K562 (cell line): Measurements from ENCODE around the gene ADGRL3. TPM values are rescaled to one million over a fixed set of nuclear protein-coding genes. Genes with fewer than 3 reads are reported as not detected.

ENCODE experiments used
- ATAC-seq: fragments of 200-7000 bp; cut with Tn5 transposase; 3 replicates; pipeline ENCODE4 v1.9.1; 2020; ENCODE audit warnings: moderate library complexity
- BruUV-seq: library from RNA; stranded (reverse); fragments of 400-500 nt; replicated peaks from 2 replicates; lab custom pipeline; 2021; lab: Mats Ljungman, UMichigan
- CTCF ChIA-PET: fragments of 300-600 bp; formaldehyde crosslinking; extraction: SDS; loops from one replicate; lab custom pipeline; 2021; ENCODE audit warnings: low intra/inter-chr PET ratio; lab: Yijun Ruan, JAX
- POLR2A ChIA-PET: fragments of 300-600, 350-650 bp; sonication (Branson Sonifier 250); formaldehyde crosslinking; extraction: SDS; loops from one replicate; lab custom pipeline; 2021; ENCODE audit warnings: antibody characterized with exemption, inconsistent platforms; lab: Yijun Ruan, JAX
- DNase-seq, 4 experiments: peaks; one replicate each; pipeline versions ENCODE4 v3.0.0 to v3.0.0-alpha.2; 2011 to 2018; ENCODE audit warnings: low spot score in 3 of 4, mixed read lengths in 3 of 4; ENCODE audit errors: extremely low read depth in 1 of 4
- FAIRE-seq: peaks from 2 replicates; lab custom pipeline; 2011; peaks lifted over from hg19 to GRCh38; lab: Jason Lieb, UNC
- H2AFZ ChIP-seq: 2 replicates; pipeline ENCODE4 v1.6.0; 2011; ENCODE audit warnings: low read depth, low read length, control low read depth, inconsistent platforms
- H3K27ac ChIP-seq: fragments of 200-600 bp; 3 replicates; pipeline ENCODE4 v1.8.0; 2011; ENCODE audit warnings: low read depth, mild to moderate bottlenecking, control low read depth, inconsistent platforms, low read length, moderate library complexity, mixed read lengths; ENCODE audit errors: extremely low read depth
- H3K27me3 ChIP-seq, 2 experiments: fragments of 300-600 bp in 1 of 2; 2 replicates in 1 of 2; 3 replicates in 1 of 2; pipeline versions ENCODE4 v1.6.0 to v1.8.0; 2011; ENCODE audit warnings: inconsistent platforms in 2 of 2, low read length in 2 of 2, mild to moderate bottlenecking in 1 of 2, mixed read lengths in 1 of 2, moderate library complexity in 1 of 2; ENCODE audit not compliant: control insufficient read depth in 2 of 2, insufficient read depth in 2 of 2
- H3K36me3 ChIP-seq: fragments of 300-600 bp; 3 replicates; pipeline ENCODE4 v1.8.0; 2011; ENCODE audit warnings: mild to moderate bottlenecking, low read length, inconsistent platforms; ENCODE audit not compliant: control insufficient read depth, insufficient read depth
- H3K4me1 ChIP-seq, 2 experiments: fragments of 200-600 bp in 1 of 2; replicated peaks in 1 of 2; 2 replicates in 1 of 2; 3 replicates in 1 of 2; pipeline versions ENCODE4 v1.5.1 to v1.8.0; 2011; ENCODE audit warnings: inconsistent platforms in 2 of 2, low read length in 2 of 2, mild to moderate bottlenecking in 1 of 2, mixed read lengths in 1 of 2, moderate library complexity in 1 of 2; ENCODE audit not compliant: control insufficient read depth in 2 of 2, insufficient read depth in 2 of 2
- H3K4me2 ChIP-seq: 2 replicates; pipeline ENCODE4 v1.6.1; 2011; ENCODE audit warnings: low read length, control low read depth, inconsistent platforms, mixed read lengths; ENCODE audit not compliant: insufficient read depth
- H3K4me3 ChIP-seq: fragments of 200-600 bp; sonication (generic), shearing (Covaris generic); 2 replicates; pipeline ENCODE4 v1.5.1; 2016; ENCODE audit warnings: control low read depth, inconsistent platforms
- H3K79me2 ChIP-seq: fragments of 200-600 bp; 3 replicates; pipeline ENCODE4 v1.8.0; 2011; ENCODE audit warnings: low read length, inconsistent platforms; ENCODE audit not compliant: control insufficient read depth, insufficient read depth
- H3K9ac ChIP-seq, 2 experiments: 2 replicates each; pipeline versions ENCODE4 v1.6.0 to v1.6.1; 2011; ENCODE audit warnings: low read depth in 2 of 2, low read length in 2 of 2, control low read depth in 1 of 2, inconsistent platforms in 1 of 2, mild to moderate bottlenecking in 1 of 2, mixed read lengths in 1 of 2; ENCODE audit not compliant: insufficient read depth in 1 of 2
- H3K9me1 ChIP-seq: one replicate; pipeline ENCODE4 v1.6.0; 2011; ENCODE audit warnings: inconsistent platforms, mild to moderate bottlenecking, low read length, moderate library complexity; ENCODE audit not compliant: control insufficient read depth, insufficient read depth
- H3K9me3 ChIP-seq: replicated peaks from 2 replicates; pipeline ENCODE4 v1.5.1; 2011; ENCODE audit warnings: low read depth, low read length, inconsistent platforms; ENCODE audit not compliant: control insufficient read depth, insufficient read depth
- H4K20me1 ChIP-seq: replicated peaks from 2 replicates; pipeline ENCODE4 v1.6.1; 2011; ENCODE audit warnings: low read length, inconsistent platforms, mixed read lengths; ENCODE audit not compliant: control insufficient read depth, insufficient read depth
- CEBPG ChIP-seq, 3 experiments: fragments of 200-800 bp in 1 of 3; sonication (Bioruptor generic) in 1 of 3; sonication (generic) in 1 of 3; formaldehyde crosslinking in 1 of 3; IDR thresholded peaks in 2 of 3; conservative IDR thresholded peaks in 1 of 3; 2 replicates each; pipeline versions ENCODE4 v1.6.1 to v1.8.0; 2016 to 2022; ENCODE audit warnings: missing compliant biosample characterization in 2 of 3, missing genetic modification characterization in 2 of 3, mild to moderate bottlenecking in 1 of 3, missing genetic modification reagents in 1 of 3
- RAD21 ChIP-seq, 2 experiments: fragments of 250-450 bp in 1 of 2; fragments of 450-650 bp in 1 of 2; sonication (Bioruptor Pico) in 1 of 2; formaldehyde crosslinking in 1 of 2; IDR thresholded peaks in 1 of 2; conservative IDR thresholded peaks in 1 of 2; 2 replicates each; pipeline versions ENCODE4 v1.4.0 to v1.8.0; 2020 to 2022; ENCODE audit warnings: mild to moderate bottlenecking in 2 of 2, moderate library complexity in 1 of 2
- RCOR1 ChIP-seq, 2 experiments: IDR thresholded peaks; 2 replicates each; pipeline ENCODE4 v1.6.1; 2012; ENCODE audit warnings: low read depth in 2 of 2, low read length in 2 of 2, borderline replicate concordance in 1 of 2, improper control_type of control experiment in 1 of 2
- ZBTB33 ChIP-seq: sonication (generic); formaldehyde crosslinking; IDR thresholded peaks from 2 replicates; pipeline ENCODE4 v1.8.1; 2023; ENCODE audit warnings: mild to moderate bottlenecking, missing genetic modification reagents
- WGBS: fragments of 100-300 bp; shearing (Covaris generic); methylation state at CpG from one replicate; pipeline ENCODE4 v1.1.6; 2016; ENCODE audit warnings: low coverage, mixed read lengths; ENCODE audit not compliant: insufficient coverage; ENCODE audit errors: missing lambda C conversion rate; 5-methylcytosine and 5-hydroxymethylcytosine counted together
- in situ Hi-C: fragments of 300-500 bp; cut with MboI; formaldehyde crosslinking; loops from 4 replicates; pipeline ENCODE4 v1.15.0; 2018; ENCODE audit warnings: inconsistent platforms, mixed read lengths
- intact Hi-C: fragments of 100-400 bp; cut with micrococcal nuclease; formaldehyde crosslinking; loops from 2 replicates; pipeline ENCODE4 v1.14.2; 2022
- polyA plus RNA-seq, 8 experiments: library from polyadenylated mRNA; depleted of rRNA in 4 of 8; stranded (reverse) in 5 of 8; unstranded in 3 of 8; fragments of >200 nt; fragmentation: Nextera tagmentation in 2 of 8; fragmentation: Illumina TruSeq in 1 of 8; extraction: Ambion mirVana in 2 of 8; extraction: Trizol in 1 of 8; gene quantifications; 2 replicates each; pipeline versions ENCODE4 v1.2.1 to v1.2.3, GENCODE V29; 2011 to 2014; ENCODE audit warnings: inconsistent platforms in 1 of 8, missing spikeins in 1 of 8
- total RNA-seq, 7 experiments: library from RNA; depleted of rRNA in 6 of 7; stranded (reverse); fragments of >200 nt in 6 of 7; fragmentation: Illumina TruSeq in 2 of 7; extraction: Trizol in 2 of 7; gene quantifications; 2 replicates each; pipeline versions ENCODE4 v1.2.1 to v1.2.3, GENCODE V29; 2011 to 2021; ENCODE audit warnings: low replicate concordance in 1 of 7
- TF ChIP-seq, protein P1 (sequence below): fragments of 450-650 bp; formaldehyde crosslinking; IDR thresholded peaks from 2 replicates; pipeline ENCODE4 v1.4.0; 2022; ENCODE audit warnings: mild to moderate bottlenecking, moderate library complexity

ADGRL3 gene
- total and polyA plus RNA-seq, 9 of the 15 experiments (the other 6 are each of a cell fraction or from before 2014, with no cell fraction given): 0.03 to 0.14 (median 0.04) TPM; not detected in 2

GRCh38 chr4:61545902-61546480 lies 345.9 kb downstream of the ADGRL3 start:
- CTCF ChIA-PET: no interaction called here
- Histone ChIP-seq H3K4me3 (no peak overlapping the region), H3K9ac (no peak overlapping the region), H3K9me3 (no peaks in the 10 kb centered on the region), H3K79me2 (no peaks in the 10 kb centered on the region), H4K20me1 (no peaks in the 10 kb centered on the region), H3K36me3 (no peaks in the 10 kb centered on the region), H3K27me3 (no peaks in the 10 kb centered on the region), H3K4me2 (no peak overlapping the region), H3K9me1 (no peaks in the 10 kb centered on the region), H2AFZ (no peak overlapping the region), H3K27ac (no peak overlapping the region), H3K4me1 (no peaks in the 10 kb centered on the region)
- FAIRE-seq (no peak), ATAC-seq (no peak), DNase-seq (no peak)
- no TSS peak for BruUV-seq
- TF ChIP-seq RAD21 (CRISPR knock-in tag; conservative IDR thresholded peaks at IDR 0.05 in 1 of 2, IDR thresholded peaks at IDR 0.05 in 1 of 2) (no peak), ZBTB33 (no peak)
- intact Hi-C loops (no loop called here), in situ Hi-C loops (no loop called here)
- 3% methylated on average over 3 of the region's 3 CpGs for WGBS
- POLR2A ChIA-PET: no interaction called here

DNA sequence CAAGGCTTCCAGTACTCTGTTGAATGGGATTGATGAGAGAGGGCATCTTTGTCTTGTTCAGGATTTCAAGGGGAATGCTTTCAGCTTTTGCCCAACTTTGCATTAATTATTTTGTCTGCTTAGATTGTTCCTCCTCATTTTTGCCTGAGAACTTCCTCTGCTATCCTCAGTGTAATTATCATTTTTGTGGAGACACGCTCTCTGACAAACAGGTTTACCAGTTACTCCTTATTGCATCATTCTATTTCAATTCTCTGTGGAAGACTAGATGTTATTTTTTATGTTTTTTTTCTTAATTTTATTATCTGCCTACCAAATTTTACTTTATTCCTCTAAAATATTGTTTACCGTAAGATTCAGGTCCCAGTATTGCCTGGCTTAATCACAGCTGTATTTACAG lies 349.2 kb downstream of the ADGRL3 start:
- CTCF ChIA-PET: no interaction called here

More for the DNA sequence above, 349.2 kb downstream of the ADGRL3 start:
- no peak overlapping the region for H3K4me3 ChIP-seq
- H3K79me2 ChIP-seq: no peaks in the 10 kb centered on the region
- H3K9ac ChIP-seq: no peak overlapping the region
- BruUV-seq: no TSS peak
- no peaks in the 10 kb centered on the region for H3K9me1 ChIP-seq
- in situ Hi-C loops (no loop called here), intact Hi-C loops (no loop called here)
- DNase-seq: no peak
- H2AFZ ChIP-seq: no peak overlapping the region
- no peaks in the 10 kb centered on the region for H3K27me3 ChIP-seq
- H4K20me1 ChIP-seq: no peaks in the 10 kb centered on the region
- no peaks in the 10 kb centered on the region for H3K36me3 ChIP-seq
- POLR2A ChIA-PET: no interaction called here
- no peak for FAIRE-seq
- no peaks in the 10 kb centered on the region for H3K9me3 ChIP-seq
- H3K4me2 ChIP-seq: no peak overlapping the region
- H3K27ac ChIP-seq: no peak overlapping the region
- H3K4me1 ChIP-seq: no peaks in the 10 kb centered on the region
- ATAC-seq: no peak
- WGBS: 8% methylated on average over 2 of the region's 2 CpGs
- TF ChIP-seq, protein P1, sequence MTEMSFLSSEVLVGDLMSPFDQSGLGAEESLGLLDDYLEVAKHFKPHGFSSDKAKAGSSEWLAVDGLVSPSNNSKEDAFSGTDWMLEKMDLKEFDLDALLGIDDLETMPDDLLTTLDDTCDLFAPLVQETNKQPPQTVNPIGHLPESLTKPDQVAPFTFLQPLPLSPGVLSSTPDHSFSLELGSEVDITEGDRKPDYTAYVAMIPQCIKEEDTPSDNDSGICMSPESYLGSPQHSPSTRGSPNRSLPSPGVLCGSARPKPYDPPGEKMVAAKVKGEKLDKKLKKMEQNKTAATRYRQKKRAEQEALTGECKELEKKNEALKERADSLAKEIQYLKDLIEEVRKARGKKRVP: 0 out of 2 replicates have a peak, but pooled peaks have one; percentile 42
- TF ChIP-seq CEBPG (CRISPR knock-in tag; IDR thresholded peaks at IDR 0.05) (no peak), CEBPG (tag; conservative IDR thresholded peaks at IDR 0.05 in 1 of 2, IDR thresholded peaks at IDR 0.05 in 1 of 2) (peak; percentile 50 to 74), RCOR1 (IDR thresholded peaks at IDR 0.05; ENCODE audit: borderline replicate concordance in 1 of 2, low read depth in 2 of 2, low read length in 2 of 2) (no peak)
- TF ChIP-seq, all 486 proteins: peak for 2
